ENCODE results near the gene ZNF143. TPM values are rescaled to one million over a fixed set of nuclear protein-coding genes. Genes with fewer than 3 reads are reported as not detected.

ZNF143 gene
- total and polyA plus RNA-seq, 10 of the 15 experiments (the other 5 are each of a cell fraction or from before 2014, with no cell fraction given), result 13.6 to 48.7 (median 19.4) TPM

- no peak overlapping the region for H3K4me3 ChIP-seq
- no peaks in the 10 kb centered on the region for H3K79me2 ChIP-seq (ENCODE audit: control insufficient read depth, insufficient read depth, low read length)
- DNase-seq (ENCODE audit: low read depth, low spot score), result no peak
- H4K20me1 ChIP-seq (ENCODE audit: control insufficient read depth, insufficient read depth), result no peaks in the 10 kb centered on the region
- ChIA-PET POLR2A (interaction anchor here (0.5 to 1.1 kb wide), 2 partner anchors 14 to 15 kb away, joined by 5 read pairs; no protein-coding TSS in a partner anchor), RAD21 (ENCODE audit: unreplicated experiment) (interaction anchor here (0.6 to 2.6 kb wide), 2 partner anchors 18 to 323 kb away, joined by 4 to 12 read pairs; no protein-coding TSS in a partner anchor), CTCF (interaction anchor here (1.0 to 4.4 kb wide), 3 partner anchors 17 to 53 kb away, joined by 6 to 34 read pairs (median 9); no protein-coding TSS in a partner anchor), SMC1A (ENCODE audit: uncharacterized antibody, unreplicated experiment) (interaction anchor here (0.6 to 1.8 kb wide), 5 partner anchors 9 to 176 kb away, joined by 3 to 5 read pairs (median 4); no protein-coding TSS in a partner anchor)
- 95% methylated on average over 3 of the region's 3 CpGs for WGBS (ENCODE audit: insufficient coverage, insufficient replicate concordance, low lambda C conversion rate, missing lambda C conversion rate)
- no peak overlapping the region for H3K9ac ChIP-seq (ENCODE audit: control insufficient read depth, insufficient read depth, low read length)
- in situ Hi-C loops (cut with MboI), result no loop called here
- no peak overlapping the region for H3K27ac ChIP-seq (ENCODE audit: control insufficient read depth, insufficient read depth)
- no peak for TF ChIP-seq PML (IDR thresholded peaks at IDR 0.05; ENCODE audit: low read length)
- TF ChIP-seq, protein P1, sequence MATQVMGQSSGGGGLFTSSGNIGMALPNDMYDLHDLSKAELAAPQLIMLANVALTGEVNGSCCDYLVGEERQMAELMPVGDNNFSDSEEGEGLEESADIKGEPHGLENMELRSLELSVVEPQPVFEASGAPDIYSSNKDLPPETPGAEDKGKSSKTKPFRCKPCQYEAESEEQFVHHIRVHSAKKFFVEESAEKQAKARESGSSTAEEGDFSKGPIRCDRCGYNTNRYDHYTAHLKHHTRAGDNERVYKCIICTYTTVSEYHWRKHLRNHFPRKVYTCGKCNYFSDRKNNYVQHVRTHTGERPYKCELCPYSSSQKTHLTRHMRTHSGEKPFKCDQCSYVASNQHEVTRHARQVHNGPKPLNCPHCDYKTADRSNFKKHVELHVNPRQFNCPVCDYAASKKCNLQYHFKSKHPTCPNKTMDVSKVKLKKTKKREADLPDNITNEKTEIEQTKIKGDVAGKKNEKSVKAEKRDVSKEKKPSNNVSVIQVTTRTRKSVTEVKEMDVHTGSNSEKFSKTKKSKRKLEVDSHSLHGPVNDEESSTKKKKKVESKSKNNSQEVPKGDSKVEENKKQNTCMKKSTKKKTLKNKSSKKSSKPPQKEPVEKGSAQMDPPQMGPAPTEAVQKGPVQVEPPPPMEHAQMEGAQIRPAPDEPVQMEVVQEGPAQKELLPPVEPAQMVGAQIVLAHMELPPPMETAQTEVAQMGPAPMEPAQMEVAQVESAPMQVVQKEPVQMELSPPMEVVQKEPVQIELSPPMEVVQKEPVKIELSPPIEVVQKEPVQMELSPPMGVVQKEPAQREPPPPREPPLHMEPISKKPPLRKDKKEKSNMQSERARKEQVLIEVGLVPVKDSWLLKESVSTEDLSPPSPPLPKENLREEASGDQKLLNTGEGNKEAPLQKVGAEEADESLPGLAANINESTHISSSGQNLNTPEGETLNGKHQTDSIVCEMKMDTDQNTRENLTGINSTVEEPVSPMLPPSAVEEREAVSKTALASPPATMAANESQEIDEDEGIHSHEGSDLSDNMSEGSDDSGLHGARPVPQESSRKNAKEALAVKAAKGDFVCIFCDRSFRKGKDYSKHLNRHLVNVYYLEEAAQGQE (IDR thresholded peaks at IDR 0.05; ENCODE audit: low read depth, low read length), result no peak
- TF ChIP-seq CHD2 (IDR thresholded peaks at IDR 0.05; ENCODE audit: borderline replicate concordance, low read depth, low read length), result no peak
- no peak overlapping the region for H2AFZ ChIP-seq (ENCODE audit: control insufficient read depth, low read depth, low read length)
- H3K4me1 ChIP-seq (ENCODE audit: control insufficient read depth, insufficient read depth, low read length), result no peaks in the 10 kb centered on the region
- intact Hi-C loops (cut with micrococcal nuclease; ENCODE audit: unreplicated experiment), result no loop called here
- H3K4me2 ChIP-seq (ENCODE audit: control insufficient read depth, insufficient read depth), result no peak overlapping the region
- BruUV-seq (replicated peaks), result no TSS peak
- no peaks in the 10 kb centered on the region for H3K9me3 ChIP-seq (replicated peaks; ENCODE audit: control insufficient read depth, insufficient read depth, low read length)
- ATAC-seq, result no peak
- H3K27me3 ChIP-seq (replicated peaks in 1 of 2; ENCODE audit: control insufficient read depth in 2 of 2, insufficient read depth in 2 of 2, low read length in 1 of 2), result no peaks in the 10 kb centered on the region
- peaks cover 4 to 7% of the 10 kb centered on the region in 2 experiments; a peak in 3 of 4 replicates for H3K36me3 ChIP-seq (ENCODE audit: control insufficient read depth in 2 of 2, insufficient read depth in 2 of 2, low read length in 1 of 2)
- no peak for FAIRE-seq
Observed at GRCh38 chr11:9489080-9489765, 28.4 kb downstream of the ZNF143 start.
